ENCODE measurements around the gene EPX.
A peak's percentile ranks its signal among the peaks of the same experiment; 100 is the strongest.

Gene EPX

DNA sequence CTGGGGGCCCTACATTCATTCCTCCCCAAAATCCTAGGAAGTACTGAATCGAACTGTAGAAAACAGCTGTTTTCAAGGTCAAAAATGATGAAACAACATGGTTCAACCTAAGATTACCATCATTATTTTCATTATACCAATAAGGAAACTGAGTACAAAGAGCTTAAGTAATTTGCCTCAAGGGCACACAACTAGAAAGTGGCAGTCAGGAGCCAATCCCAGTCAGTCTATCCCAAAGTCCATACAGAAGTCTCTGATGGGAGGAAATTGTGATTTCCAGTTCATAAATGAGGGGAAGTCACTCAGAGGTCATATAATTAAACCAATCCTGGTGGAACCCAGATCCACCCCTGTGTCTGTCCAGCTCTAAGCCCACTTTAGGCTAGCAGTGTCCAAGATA lies 54.3 kb downstream of the EPX start:
- no peak for DNase-seq
- Histone ChIP-seq H4K5ac (ENCODE audit: low read length) (no peak overlapping the region), H3K4me1 (ENCODE audit: control insufficient read depth, low read depth, low read length) (no peaks in the 10 kb centered on the region), H2BK5ac (ENCODE audit: low read length) (no peak overlapping the region), H3K36me3 (ENCODE audit: control insufficient read depth, insufficient read depth, low read length) (no peaks in the 10 kb centered on the region), H3K23ac (ENCODE audit: low read length) (no peak overlapping the region), H3K9ac (ENCODE audit: low read length) (no peak overlapping the region), H3K27me3 (ENCODE audit: insufficient read depth, low read length, poor library complexity) (peaks cover 20% of the 10 kb centered on the region), H3K18ac (ENCODE audit: low read length) (no peak overlapping the region), H4K8ac (ENCODE audit: low read depth, low read length) (no peak overlapping the region), H2BK120ac (ENCODE audit: low read depth, low read length) (no peak overlapping the region), H3K4ac (ENCODE audit: low read depth, low read length) (no peak overlapping the region), H3K4me2 (ENCODE audit: low read length) (no peak overlapping the region), H3K56ac (ENCODE audit: low read length) (no peak overlapping the region), H2BK15ac (replicated peaks; ENCODE audit: low read depth) (no peak overlapping the region), H3K4me3 (ENCODE audit: low read length) (no peak overlapping the region), H3K27ac (ENCODE audit: low read depth, low read length) (no peak overlapping the region), H3K79me2 (ENCODE audit: control insufficient read depth, insufficient read depth, low read length) (no peaks in the 10 kb centered on the region), H2AK5ac (ENCODE audit: low read length) (no peak overlapping the region), H3K79me1 (ENCODE audit: low read length) (no peaks in the 10 kb centered on the region)
- WGBS (ENCODE audit: extremely low coverage, insufficient coverage, low lambda C conversion rate), result no CpG with 5 or more reads among the region's 1 CpG

DNA sequence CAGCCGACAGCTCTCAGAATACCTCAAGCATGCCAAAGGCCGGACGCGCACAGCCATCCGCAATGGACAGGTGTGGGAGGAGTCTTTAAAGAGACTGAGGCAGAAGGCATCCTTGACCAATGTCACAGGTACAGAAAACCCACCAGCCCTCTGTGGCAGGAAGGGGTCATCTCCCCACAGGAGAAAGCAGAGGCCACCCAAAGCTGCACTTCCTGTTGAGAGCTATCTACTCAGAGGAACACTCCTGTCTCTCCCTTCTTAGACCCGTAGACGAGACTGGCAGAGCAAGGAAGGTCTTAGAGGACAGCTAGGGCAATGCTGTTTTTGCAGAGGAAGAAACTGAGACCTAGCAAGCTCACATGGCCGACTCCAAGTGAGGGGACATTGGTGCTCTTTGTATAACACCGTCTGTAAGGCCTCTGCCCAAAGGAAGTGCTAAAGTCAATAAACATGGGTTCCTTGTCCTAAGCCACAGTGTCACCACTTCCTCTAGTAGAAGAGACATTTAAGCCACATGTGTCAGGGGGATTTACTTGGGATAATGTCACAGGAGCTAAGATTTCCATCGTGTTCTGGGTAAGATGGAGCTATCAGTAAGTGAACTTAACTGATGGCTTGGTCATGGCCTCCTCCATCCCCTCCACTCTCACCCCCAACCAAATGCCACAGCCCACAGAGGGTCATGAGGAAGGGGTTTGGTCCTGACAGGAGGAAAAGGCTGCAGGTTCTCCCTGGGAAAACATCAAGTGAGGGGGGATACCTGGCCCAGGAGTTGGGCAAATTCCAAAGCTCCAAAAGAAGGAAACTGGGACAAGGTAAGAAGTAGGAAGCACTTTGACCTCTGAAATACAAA lies 55.2 kb downstream of the EPX start:
- Histone ChIP-seq H3K18ac (ENCODE audit: low read length) (no peak overlapping the region), H4K5ac (ENCODE audit: low read length) (no peak overlapping the region), H3K27me3 (ENCODE audit: insufficient read depth, low read length, poor library complexity) (peaks cover 20% of the 10 kb centered on the region), H3K9ac (ENCODE audit: low read length) (no peak overlapping the region), H3K56ac (ENCODE audit: low read length) (no peak overlapping the region), H3K79me1 (ENCODE audit: low read length) (no peaks in the 10 kb centered on the region), H3K4me3 (ENCODE audit: low read length) (no peak overlapping the region), H4K8ac (ENCODE audit: low read depth, low read length) (no peak overlapping the region), H3K23ac (ENCODE audit: low read length) (no peak overlapping the region), H3K4ac (ENCODE audit: low read depth, low read length) (no peak overlapping the region), H2BK15ac (replicated peaks; ENCODE audit: low read depth) (no peak overlapping the region), H2BK120ac (ENCODE audit: low read depth, low read length) (no peak overlapping the region), H2BK5ac (ENCODE audit: low read length) (no peak overlapping the region), H3K36me3 (ENCODE audit: control insufficient read depth, insufficient read depth, low read length) (no peaks in the 10 kb centered on the region), H3K79me2 (ENCODE audit: control insufficient read depth, insufficient read depth, low read length) (no peaks in the 10 kb centered on the region), H3K27ac (ENCODE audit: low read depth, low read length) (no peak overlapping the region), H3K4me1 (ENCODE audit: control insufficient read depth, low read depth, low read length) (no peaks in the 10 kb centered on the region), H2AK5ac (ENCODE audit: low read length) (no peak overlapping the region), H3K4me2 (ENCODE audit: low read length) (no peak overlapping the region)
- no CpG with 5 or more reads among the region's 10 CpGs for whole genome bisulfite sequencing (ENCODE audit: extremely low coverage, insufficient coverage, low lambda C conversion rate)
- DNase-seq, result no peak

DNA sequence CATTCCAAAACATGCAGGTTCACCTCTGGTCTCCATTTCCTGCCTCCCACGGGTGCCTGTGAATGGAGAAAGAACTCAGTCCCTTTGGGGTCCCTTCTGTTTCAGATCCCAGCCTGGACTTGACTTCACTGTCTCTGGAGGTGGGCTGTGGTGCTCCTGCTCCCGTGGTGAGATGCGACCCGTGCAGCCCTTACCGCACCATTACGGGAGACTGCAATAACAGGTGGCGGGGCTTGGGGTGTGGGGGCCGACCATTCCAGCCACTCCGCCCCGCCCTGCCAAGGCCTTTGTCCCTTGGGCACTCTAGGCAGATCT lies 56.4 kb downstream of the EPX start:
- no peaks in the 10 kb centered on the region for H3K79me2 ChIP-seq (ENCODE audit: control insufficient read depth, insufficient read depth, low read length)
- H2BK120ac ChIP-seq (ENCODE audit: low read depth, low read length), result no peak overlapping the region
- no peak overlapping the region for H4K5ac ChIP-seq (ENCODE audit: low read length)
- H3K23ac ChIP-seq (ENCODE audit: low read length), result peak overlapping the region; percentile 45
- no peak overlapping the region for H3K18ac ChIP-seq (ENCODE audit: low read length)
- no peak for DNase-seq
- H3K4me2 ChIP-seq (ENCODE audit: low read length), result peak overlapping the region; percentile 93
- H3K27ac ChIP-seq (ENCODE audit: low read depth, low read length), result no peak overlapping the region
- peaks cover 20% of the 10 kb centered on the region for H3K27me3 ChIP-seq (ENCODE audit: insufficient read depth, low read length, poor library complexity)
- no CpG with 5 or more reads among the region's 10 CpGs for WGBS (ENCODE audit: extremely low coverage, insufficient coverage, low lambda C conversion rate)
- H2BK5ac ChIP-seq (ENCODE audit: low read length), result no peak overlapping the region
- H3K4me3 ChIP-seq (ENCODE audit: low read length), result no peak overlapping the region
- H2BK15ac ChIP-seq (replicated peaks; ENCODE audit: low read depth), result no peak overlapping the region
- H3K9ac ChIP-seq (ENCODE audit: low read length), result no peak overlapping the region
- H3K36me3 ChIP-seq (ENCODE audit: control insufficient read depth, insufficient read depth, low read length), result no peaks in the 10 kb centered on the region
- H3K56ac ChIP-seq (ENCODE audit: low read length), result peak overlapping the region; percentile 87
- H3K4ac ChIP-seq (ENCODE audit: low read depth, low read length), result no peak overlapping the region
- no peak overlapping the region for H2AK5ac ChIP-seq (ENCODE audit: low read length)
- H3K4me1 ChIP-seq (ENCODE audit: control insufficient read depth, low read depth, low read length), result no peaks in the 10 kb centered on the region
- H3K79me1 ChIP-seq (ENCODE audit: low read length), result no peaks in the 10 kb centered on the region
- no peak overlapping the region for H4K8ac ChIP-seq (ENCODE audit: low read depth, low read length)

DNA sequence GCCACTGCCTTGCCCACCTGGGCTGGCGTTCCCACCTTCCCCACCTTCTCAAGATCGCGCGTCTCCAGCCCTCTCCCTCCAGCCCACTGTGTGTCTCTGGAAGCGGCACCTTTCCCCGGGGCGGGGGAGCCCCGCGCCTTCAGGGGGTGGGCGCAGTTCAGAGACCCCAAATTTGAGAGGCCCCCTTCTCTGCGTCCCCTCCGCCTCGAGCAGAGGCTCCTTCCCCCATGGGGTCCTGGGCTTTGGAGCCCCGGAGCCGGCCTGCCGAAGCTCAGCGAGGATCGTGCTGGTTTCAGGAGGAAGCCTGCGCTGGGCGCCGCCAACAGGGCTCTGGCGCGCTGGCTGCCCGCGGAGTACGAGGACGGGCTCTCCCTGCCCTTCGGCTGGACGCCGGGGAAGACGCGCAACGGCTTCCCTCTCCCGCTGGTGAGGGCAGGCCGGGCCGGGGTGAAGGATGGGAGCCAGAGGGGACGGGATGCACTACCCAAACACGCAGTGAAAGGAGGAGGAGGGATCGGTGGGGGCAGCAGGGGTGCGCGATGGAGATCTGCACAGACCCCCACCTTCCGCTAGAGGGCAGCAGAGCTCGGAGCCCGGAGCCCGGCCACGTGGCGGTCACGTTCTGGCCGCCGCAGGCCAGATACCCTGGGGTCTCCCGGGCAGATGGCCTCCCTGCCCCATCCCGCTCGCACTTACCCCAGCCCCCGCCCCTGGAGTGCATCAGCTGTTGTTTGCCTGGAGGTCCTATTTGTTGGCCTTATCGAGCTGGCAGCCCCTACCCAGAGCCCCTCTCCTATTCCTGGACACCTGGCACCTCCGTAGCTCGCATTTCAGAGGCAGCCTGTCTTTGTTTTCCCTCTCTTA lies 57.0 kb downstream of the EPX start:
- Histone ChIP-seq H2BK5ac (ENCODE audit: low read length) (no peak overlapping the region), H3K27ac (ENCODE audit: low read depth, low read length) (no peak overlapping the region), H2BK120ac (ENCODE audit: low read depth, low read length) (no peak overlapping the region), H3K18ac (ENCODE audit: low read length) (no peak overlapping the region), H3K4me3 (ENCODE audit: low read length) (no peak overlapping the region), H3K4me2 (ENCODE audit: low read length) (peak overlapping the region; percentile 93), H3K79me2 (ENCODE audit: control insufficient read depth, insufficient read depth, low read length) (no peaks in the 10 kb centered on the region), H3K36me3 (ENCODE audit: control insufficient read depth, insufficient read depth, low read length) (no peaks in the 10 kb centered on the region), H3K9ac (ENCODE audit: low read length) (peak overlapping the region; percentile 68), H2AK5ac (ENCODE audit: low read length) (no peak overlapping the region), H4K8ac (ENCODE audit: low read depth, low read length) (no peak overlapping the region), H3K4ac (ENCODE audit: low read depth, low read length) (no peak overlapping the region), H3K79me1 (ENCODE audit: low read length) (no peaks in the 10 kb centered on the region), H3K4me1 (ENCODE audit: control insufficient read depth, low read depth, low read length) (no peaks in the 10 kb centered on the region), H4K5ac (ENCODE audit: low read length) (no peak overlapping the region), H2BK15ac (replicated peaks; ENCODE audit: low read depth) (no peak overlapping the region), H3K27me3 (ENCODE audit: insufficient read depth, low read length, poor library complexity) (peaks cover 20% of the 10 kb centered on the region), H3K56ac (ENCODE audit: low read length) (peak overlapping the region; percentile 87), H3K23ac (ENCODE audit: low read length) (peak overlapping the region; percentile 45)
- WGBS (ENCODE audit: extremely low coverage, insufficient coverage, low lambda C conversion rate), result no CpG with 5 or more reads among the region's 57 CpGs
- DNase-seq, result peak; percentile 71

DNA sequence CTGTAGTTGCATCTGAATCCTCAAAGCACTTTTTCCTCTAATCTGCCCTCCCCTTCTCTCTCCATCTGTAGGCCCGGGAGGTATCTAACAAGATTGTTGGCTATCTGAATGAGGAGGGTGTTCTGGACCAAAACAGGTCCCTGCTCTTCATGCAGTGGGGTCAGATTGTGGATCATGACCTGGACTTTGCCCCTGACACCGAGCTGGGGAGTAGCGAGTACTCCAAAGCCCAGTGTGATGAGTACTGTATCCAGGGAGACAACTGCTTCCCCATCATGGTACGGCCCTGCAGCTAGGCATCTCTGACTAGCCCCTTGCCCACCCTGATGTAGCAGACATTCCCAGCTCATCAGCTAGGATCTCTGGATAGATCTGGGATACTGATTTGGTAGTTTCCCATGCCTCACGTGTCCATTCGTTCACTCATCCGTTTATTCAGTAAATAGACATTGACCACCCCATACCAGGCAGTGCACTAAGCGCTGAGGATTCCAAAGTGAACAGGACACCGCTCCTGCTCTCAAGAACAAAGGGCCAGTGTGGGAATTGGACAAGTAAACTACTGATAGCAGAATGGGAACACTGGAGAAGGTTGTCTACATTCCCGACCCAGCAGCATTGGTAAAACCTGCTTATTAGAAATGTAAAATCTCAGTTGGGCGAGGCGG lies 58.0 kb downstream of the EPX start:
- H3K4me2 ChIP-seq (ENCODE audit: low read length), result no peak overlapping the region
- no peak overlapping the region for H3K9ac ChIP-seq (ENCODE audit: low read length)
- H2BK5ac ChIP-seq (ENCODE audit: low read length), result no peak overlapping the region
- H3K56ac ChIP-seq (ENCODE audit: low read length), result no peak overlapping the region
- H3K23ac ChIP-seq (ENCODE audit: low read length), result no peak overlapping the region
- H2BK120ac ChIP-seq (ENCODE audit: low read depth, low read length), result no peak overlapping the region
- no peak overlapping the region for H4K5ac ChIP-seq (ENCODE audit: low read length)
- H3K36me3 ChIP-seq (ENCODE audit: control insufficient read depth, insufficient read depth, low read length), result no peaks in the 10 kb centered on the region
- H3K4me3 ChIP-seq (ENCODE audit: low read length), result no peak overlapping the region
- no peak overlapping the region for H2AK5ac ChIP-seq (ENCODE audit: low read length)
- no peak overlapping the region for H3K4ac ChIP-seq (ENCODE audit: low read depth, low read length)
- H3K27ac ChIP-seq (ENCODE audit: low read depth, low read length), result no peak overlapping the region
- no CpG with 5 or more reads among the region's 12 CpGs for WGBS (ENCODE audit: extremely low coverage, insufficient coverage, low lambda C conversion rate)
- H3K4me1 ChIP-seq (ENCODE audit: control insufficient read depth, low read depth, low read length), result no peaks in the 10 kb centered on the region
- no peak overlapping the region for H4K8ac ChIP-seq (ENCODE audit: low read depth, low read length)
- H2BK15ac ChIP-seq (replicated peaks; ENCODE audit: low read depth), result no peak overlapping the region
- no peaks in the 10 kb centered on the region for H3K79me1 ChIP-seq (ENCODE audit: low read length)
- H3K79me2 ChIP-seq (ENCODE audit: control insufficient read depth, insufficient read depth, low read length), result no peaks in the 10 kb centered on the region
- DNase-seq, result no peak
- H3K18ac ChIP-seq (ENCODE audit: low read length), result no peak overlapping the region
- peaks cover 20% of the 10 kb centered on the region for H3K27me3 ChIP-seq (ENCODE audit: insufficient read depth, low read length, poor library complexity)

Data from mesendoderm (in vitro differentiated cells).